Measurements from ENCODE around the gene SCGB1D1. TPM values are rescaled to one million over a fixed set of nuclear protein-coding genes. Genes with fewer than 3 reads are reported as not detected.
A peak's percentile ranks its signal among the peaks of the same experiment; 100 is the strongest.

SCGB1D1 gene
- total RNA-seq (2021; ENCODE audit: unreplicated experiment) = not detected
- polyA plus RNA-seq (2012) = not detected in 2 replicates
- Bru-seq, nascent RNA = not detected
- percentile 14 among the genes with signal in this experiment for BruChase-seq, experiment 1, labeled RNA remaining after a 6-hour chase
- not detected for BruChase-seq, experiment 2, labeled RNA remaining after a 2-hour chase
- long read RNA-seq = 0 reads

DNA sequence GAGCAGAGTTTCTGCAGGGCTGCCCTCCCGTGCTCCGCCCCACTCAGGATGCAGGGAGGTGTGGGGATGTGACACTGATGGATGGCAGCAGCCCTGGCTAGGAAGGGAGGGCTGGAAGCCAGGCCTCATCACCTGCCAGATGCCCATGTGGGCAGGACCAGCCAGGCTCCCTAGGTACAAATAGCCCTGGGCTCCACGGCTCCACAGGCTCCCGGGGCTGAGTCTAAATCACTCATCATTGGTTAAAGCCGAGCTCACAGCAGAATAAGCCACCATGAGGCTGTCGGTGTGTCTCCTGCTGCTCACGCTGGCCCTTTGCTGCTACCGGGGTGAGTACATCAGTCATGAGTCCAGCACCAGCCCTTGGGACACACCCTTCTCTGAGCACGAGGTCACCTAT, at the start of gene SCGB1D1:
TSS of gene SCGB1D1 (plus strand) at position 206 of the 400 bp plus-strand sequence. CDS start at position 275, 69 bp downstream.
- Histone ChIP-seq H3K27me3 (ENCODE audit: insufficient read depth, low read length) (peaks cover 52% of the 10 kb centered on the region), H3K9me3 (ENCODE audit: control insufficient read depth in 1 of 2, insufficient read depth in 1 of 2, low read depth in 1 of 2, low read length in 2 of 2) (no peaks in the 10 kb centered on the region), H3K27ac (ENCODE audit: low read depth, low read length) (no peak within 1 kb of the TSS), H3K79me2 (ENCODE audit: insufficient read depth, low read length) (no peaks in the 10 kb centered on the region), H3K9me2 (ENCODE audit: insufficient read depth) (no peaks in the 10 kb centered on the region), H3K4me2 (ENCODE audit: low read length) (no peak within 1 kb of the TSS), H2AFZ (ENCODE audit: low read depth, low read length, poor library complexity, severe bottlenecking) (no peak within 1 kb of the TSS), H3K9ac (ENCODE audit: low read length) (no peak within 1 kb of the TSS), H3K4me1 (ENCODE audit: control insufficient read depth in 1 of 2, insufficient read depth in 2 of 2, low read length in 2 of 2) (no peaks in the 10 kb centered on the region), H3K4me3 (replicated peaks in 1 of 2; ENCODE audit: low read depth in 1 of 2, low read length in 2 of 2) (no peak within 1 kb of the TSS), H4K20me1 (ENCODE audit: insufficient read depth) (no peaks in the 10 kb centered on the region), H3K36me3 (ENCODE audit: control insufficient read depth in 1 of 2, insufficient read depth in 2 of 2, low read length in 2 of 2) (no peaks in the 10 kb centered on the region)
- TF ChIP-seq JUND (IDR thresholded peaks at IDR 0.05) (no peak), SP1 (IDR thresholded peaks at IDR 0.05; ENCODE audit: low read depth) (no peak), MAX (IDR thresholded peaks at IDR 0.05) (no peak), ELF1 (IDR thresholded peaks at IDR 0.05; ENCODE audit: borderline replicate concordance, low read depth) (no peak), CTCF (IDR thresholded peaks at IDR 0.05 in 2 of 3, conservative IDR thresholded peaks at IDR 0.05 in 1 of 3; ENCODE audit: borderline replicate concordance in 1 of 3, insufficient read depth in 1 of 3, low read depth in 2 of 3, low read length in 2 of 3) (no peak), CEBPB (IDR thresholded peaks at IDR 0.05; ENCODE audit: low read depth) (no peak), EGR1 (IDR thresholded peaks at IDR 0.05; ENCODE audit: low read depth) (no peak), SIN3A (IDR thresholded peaks at IDR 0.05; ENCODE audit: low read depth) (no peak), EZH2phosphoT487 (IDR thresholded peaks at IDR 0.05; ENCODE audit: borderline replicate concordance) (no peak), TCF7L2 (IDR thresholded peaks at IDR 0.05; ENCODE audit: borderline replicate concordance, extremely low read depth, insufficient read depth, insufficient read length) (no peak)
- intact Hi-C loops (cut with micrococcal nuclease) = no loop called here
- POLR2A ChIA-PET = no interaction called here
- DNase-seq (ENCODE audit: low read depth, low spot score) = no peak
- CTCF ChIA-PET = no interaction called here
- no peak for ATAC-seq
- RAD21 ChIA-PET (ENCODE audit: low non-redundant PET in 1 of 2, low total read pairs in 2 of 2, uncharacterized antibody in 2 of 2, unreplicated experiment in 2 of 2) = no interaction called here
- BruUV-seq (replicated peaks) = no TSS peak
